GM23248 (cell line): ENCODE data around the gene PDGFRA. TPM values are rescaled to one million over a fixed set of nuclear protein-coding genes. Genes with fewer than 3 reads are reported as not detected.

Experiments
- DNase-seq: peaks from one replicate; pipeline ENCODE4 v3.0.0-alpha.2; 2015
- H2AFZ ChIP-seq: fragments of 200-600 bp; sonication (generic); 2 replicates; pipeline ENCODE4 v1.6.1; 2016; ENCODE audit warnings: antibody characterized with exemption
- H3F3A ChIP-seq: fragments of 200-600 bp; sonication (generic); 2 replicates; pipeline ENCODE4 v1.6.1; 2016; ENCODE audit warnings: mild to moderate bottlenecking, antibody characterized with exemption, mixed run types; ENCODE audit not compliant: insufficient read depth
- H3K27ac ChIP-seq: fragments of 200-600 bp; sonication (generic); 2 replicates; pipeline ENCODE4 v1.5.1; 2016; ENCODE audit warnings: mild to moderate bottlenecking
- H3K27me3 ChIP-seq: fragments of 200-600 bp; sonication (generic); replicated peaks from 2 replicates; pipeline ENCODE4 v1.6.1; 2016; ENCODE audit warnings: mild to moderate bottlenecking; ENCODE audit not compliant: insufficient read depth
- H3K36me3 ChIP-seq: fragments of 200-600 bp; sonication (generic); 2 replicates; pipeline ENCODE4 v1.6.1; 2016; ENCODE audit warnings: low read depth, mild to moderate bottlenecking
- H3K4me1 ChIP-seq: fragments of 200-600 bp; sonication (generic); 2 replicates; pipeline ENCODE4 v1.6.1; 2016; ENCODE audit warnings: mild to moderate bottlenecking; ENCODE audit not compliant: insufficient read depth
- H3K4me2 ChIP-seq: fragments of 200-600 bp; sonication (generic); one replicate; pipeline ENCODE4 v1.6.1; 2016; ENCODE audit warnings: mild to moderate bottlenecking; ENCODE audit not compliant: unreplicated experiment
- H3K4me3 ChIP-seq: fragments of 200-600 bp; sonication (generic); 2 replicates; pipeline ENCODE4 v1.5.1; 2016; ENCODE audit warnings: mild to moderate bottlenecking
- H3K79me2 ChIP-seq: fragments of 200-600 bp; sonication (generic); 2 replicates; pipeline ENCODE4 v1.6.1; 2016; ENCODE audit warnings: mild to moderate bottlenecking; ENCODE audit not compliant: insufficient read depth
- H3K9ac ChIP-seq: fragments of 200-600 bp; sonication (generic); 2 replicates; pipeline ENCODE4 v1.6.1; 2016; ENCODE audit warnings: mild to moderate bottlenecking
- H3K9me2 ChIP-seq: fragments of 200-600 bp; sonication (generic); 2 replicates; pipeline ENCODE4 v1.6.1; 2016; ENCODE audit warnings: mixed run types, mild to moderate bottlenecking, moderate library complexity; ENCODE audit not compliant: insufficient read depth
- H3K9me3 ChIP-seq: fragments of 200-600 bp; sonication (generic); one replicate; pipeline ENCODE4 v1.6.1; 2017; ENCODE audit warnings: low read depth
- H4K20me1 ChIP-seq: fragments of 200-600 bp; sonication (generic); 2 replicates; pipeline ENCODE4 v1.6.0; 2016; ENCODE audit not compliant: insufficient read depth
- EZH2 ChIP-seq: fragments of 200-600 bp; sonication (generic); IDR thresholded peaks from 2 replicates; pipeline ENCODE4 v1.6.1; 2018; ENCODE audit warnings: antibody characterized with exemption, mild to moderate bottlenecking; ENCODE audit not compliant: insufficient read depth, poor library complexity, severe bottlenecking
- EZH2phosphoT487 ChIP-seq: fragments of 200-600 bp; sonication (generic); IDR thresholded peaks from 2 replicates; pipeline ENCODE4 v1.6.1; 2018; ENCODE audit warnings: antibody characterized with exemption, moderate library complexity, mild to moderate bottlenecking, low read depth; ENCODE audit not compliant: insufficient read depth
- WGBS, 2 experiments: methylation state at CpG; one replicate each; pipeline ENCODE4 v1.1.6; 2015 to 2017; ENCODE audit warnings: low lambda C conversion rate in 2 of 2, low coverage in 1 of 2; ENCODE audit errors: missing lambda C conversion rate in 2 of 2; 5-methylcytosine and 5-hydroxymethylcytosine counted together
- in situ Hi-C: fragments of 300-500 bp; cut with MboI; formaldehyde crosslinking; loops from 2 replicates; pipeline ENCODE4 v1.15.0; 2020
- polyA plus RNA-seq: library from polyadenylated mRNA; unstranded; fragments of >200 nt; fragmentation: Nextera tagmentation; extraction: Ambion mirVana; gene quantifications from 2 replicates; pipeline ENCODE4 v1.2.1, GENCODE V29; 2016
- total RNA-seq: library from RNA; depleted of rRNA; stranded (reverse); fragments of >200 nt; shearing (Covaris generic); gene quantifications from 2 replicates; pipeline ENCODE4 v1.2.3, GENCODE V29; 2014

The PDGFRA gene
- total and polyA plus RNA-seq, 2 experiments from 2014 or later: 109 to 225 TPM

GRCh38 chr4:54231419-54231767, 2.3 kb downstream of the PDGFRA start:
- H3K4me3 ChIP-seq: peak overlapping the region; percentile 85

GRCh38 chr4:54231768-54232688, 2.9 kb downstream of the PDGFRA start:
- Histone ChIP-seq H3K4me2 (peak overlapping the region; percentile 95), H3K4me1 (peaks cover 25% of the 10 kb centered on the region), H3F3A (peaks cover 55% of the 10 kb centered on the region), H3K36me3 (0 out of 2 replicates have a peak, but pooled peaks cover 5% of the 10 kb centered on the region), H3K9ac (peak overlapping the region; percentile 92), H3K4me3 (peak overlapping the region; percentile 85), H3K27ac (peak overlapping the region; percentile 87), H4K20me1 (peaks cover 4% of the 10 kb centered on the region; the same call in 1 of the 2 replicates), H2AFZ (peak overlapping the region; percentile 46), H3K9me3 (no peaks in the 10 kb centered on the region), H3K9me2 (no peaks in the 10 kb centered on the region), H3K79me2 (peaks cover 81% of the 10 kb centered on the region), H3K27me3 (no peaks in the 10 kb centered on the region)
- in situ Hi-C loops: loop anchor here (25.0 kb wide), 1 partner anchor 645 kb away; the partner anchor contains the start of gene LNX1
- peak; percentile 83 for DNase-seq
- TF ChIP-seq EZH2 (no peak), EZH2phosphoT487 (no peak)
- 1 to 2% methylated on average over 62 to 63 of the region's 63 CpGs for WGBS, 2 experiments

More at GRCh38 chr4:54231419-54231767, 2.3 kb downstream of the PDGFRA start:
- Histone ChIP-seq H3K9me2 (no peaks in the 10 kb centered on the region), H3K9ac (peak overlapping the region; percentile 92), H3K27me3 (no peaks in the 10 kb centered on the region), H3K4me2 (peak overlapping the region; percentile 95), H4K20me1 (peaks cover 4% of the 10 kb centered on the region; the same call in 1 of the 2 replicates), H3K4me1 (peaks cover 25% of the 10 kb centered on the region), H3K9me3 (no peaks in the 10 kb centered on the region), H2AFZ (no peak overlapping the region), H3F3A (peaks cover 51% of the 10 kb centered on the region), H3K27ac (peak overlapping the region; percentile 87), H3K79me2 (peaks cover 74% of the 10 kb centered on the region), H3K36me3 (0 out of 2 replicates have a peak, but pooled peaks cover 5% of the 10 kb centered on the region)
- WGBS, 2 experiments: 1 to 2% methylated on average over 12 to 20 of the region's 20 CpGs
- in situ Hi-C loops: loop anchor here (25.0 kb wide), 1 partner anchor 644 kb away; the partner anchor contains the start of gene LNX1
- DNase-seq: no peak
- no peak for TF ChIP-seq EZH2phosphoT487
- no peak for TF ChIP-seq EZH2

- peaks cover 93% of the 10 kb centered on the region for H3K79me2 ChIP-seq
- TF ChIP-seq EZH2phosphoT487: no peak
- no peak for TF ChIP-seq EZH2
- peak overlapping the region; percentile 87 for H3K27ac ChIP-seq
- H3K27me3 ChIP-seq: no peaks in the 10 kb centered on the region
- WGBS, 2 experiments: 0 to 4% methylated on average over 25 to 32 of the region's 43 CpGs
- H3K9me3 ChIP-seq: no peaks in the 10 kb centered on the region
- peak overlapping the region; percentile 85 for H3K4me3 ChIP-seq
- peak; percentile 95 for DNase-seq
- peak overlapping the region; percentile 95 for H3K4me2 ChIP-seq
- H3K36me3 ChIP-seq: 0 out of 2 replicates have a peak, but pooled peaks cover 5% of the 10 kb centered on the region
- no peaks in the 10 kb centered on the region for H3K9me2 ChIP-seq
- H3K4me1 ChIP-seq: peaks cover 25% of the 10 kb centered on the region
- H2AFZ ChIP-seq: peak overlapping the region; percentile 9; the same call in 1 of the 2 replicates
- peak overlapping the region; percentile 92 for H3K9ac ChIP-seq
- H3F3A ChIP-seq: peaks cover 57% of the 10 kb centered on the region
- in situ Hi-C loops: loop anchor here (25.0 kb wide), 1 partner anchor 646 kb away; the partner anchor contains the start of gene LNX1
- peaks cover 4% of the 10 kb centered on the region; the same call in 1 of the 2 replicates for H4K20me1 ChIP-seq
These were observed 4.2 kb downstream of the PDGFRA start for GRCh38 chr4:54233277-54233696.

GRCh38 chr4:54233697-54234496, 4.8 kb downstream of the PDGFRA start:
- H3K4me3 ChIP-seq: peak overlapping the region; percentile 85
- H3K4me2 ChIP-seq: peak overlapping the region; percentile 95
- peaks cover 4% of the 10 kb centered on the region; the same call in 1 of the 2 replicates for H4K20me1 ChIP-seq
- no peaks in the 10 kb centered on the region for H3K9me3 ChIP-seq
- WGBS, 2 experiments: 1% methylated on average over 60 to 67 of the region's 67 CpGs
- no peak for TF ChIP-seq EZH2phosphoT487
- TF ChIP-seq EZH2: no peak
- DNase-seq: peak; percentile 91
- H3K4me1 ChIP-seq: peaks cover 25% of the 10 kb centered on the region
- H3K27me3 ChIP-seq: no peaks in the 10 kb centered on the region
- in situ Hi-C loops: loop anchor here (25.0 kb wide), 1 partner anchor 647 kb away; the partner anchor contains the start of gene LNX1
- H3F3A ChIP-seq: peaks cover 52% of the 10 kb centered on the region
- peak overlapping the region; percentile 92 for H3K9ac ChIP-seq
- peak overlapping the region; percentile 87 for H3K27ac ChIP-seq
- H2AFZ ChIP-seq: peak overlapping the region; percentile 9; the same call in 1 of the 2 replicates
- 0 out of 2 replicates have a peak, but pooled peaks cover 5% of the 10 kb centered on the region for H3K36me3 ChIP-seq
- no peaks in the 10 kb centered on the region for H3K9me2 ChIP-seq
- H3K79me2 ChIP-seq: peaks cover 99% of the 10 kb centered on the region
